Measurements from ENCODE around the gene HTT. TPM values are rescaled to one million over a fixed set of nuclear protein-coding genes. Genes with fewer than 3 reads are reported as not detected.

Gene HTT
- total and polyA plus RNA-seq, 4 donors: 8.6 to 39.8 (median 16.4) TPM

DNA sequence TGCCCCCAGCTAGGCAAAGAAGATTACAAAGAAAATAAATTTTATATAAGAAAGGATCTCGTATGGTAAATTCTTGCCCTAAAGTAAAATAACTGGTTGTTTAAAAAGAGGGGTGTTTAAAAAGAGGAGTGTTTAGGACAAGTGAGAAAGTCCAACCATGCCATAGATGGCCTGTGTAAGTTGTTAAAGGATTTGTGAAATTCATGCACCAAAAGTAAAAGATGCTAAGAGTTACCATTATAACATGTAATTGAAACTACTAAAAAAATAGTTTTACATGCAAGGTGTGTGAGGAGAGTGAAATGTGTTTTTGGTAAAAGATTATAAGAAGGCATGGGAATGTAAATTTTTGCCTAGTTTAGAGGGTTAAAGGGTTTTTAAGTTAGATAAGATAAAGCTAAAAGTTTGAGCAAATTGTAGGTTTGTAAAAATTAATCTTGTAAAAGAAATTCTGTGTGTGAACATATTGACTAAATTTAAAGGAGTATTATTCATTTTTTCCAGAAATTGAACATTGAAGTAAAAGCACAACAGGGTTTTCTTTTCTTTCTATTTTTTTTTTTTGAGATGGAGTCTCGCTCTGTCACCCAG lies 20.2 kb upstream of the HTT start:
- Histone ChIP-seq H3K9ac (ENCODE audit: low read depth in 1 of 2, low read length in 2 of 2) (no peak overlapping the region), H3K27me3 (ENCODE audit: control insufficient read depth in 4 of 4, insufficient read depth in 4 of 4, low read length in 3 of 4) (no peaks in the 10 kb centered on the region), H3K9me3 (ENCODE audit: control insufficient read depth in 4 of 4, low read length in 3 of 4) (no peaks in the 10 kb centered on the region), H3K4me1 (ENCODE audit: control insufficient read depth in 4 of 4, insufficient read depth in 4 of 4, low read length in 3 of 4) (no peaks in the 10 kb centered on the region), H3K36me3 (ENCODE audit: control insufficient read depth in 4 of 4, insufficient read depth in 3 of 4, low read depth in 1 of 4, low read length in 3 of 4) (no peaks in the 10 kb centered on the region), H3K4me3 (ENCODE audit: low read depth in 1 of 3, low read length in 3 of 3) (no peak overlapping the region), H3K27ac (ENCODE audit: low read depth in 1 of 2, low read length in 2 of 2) (no peak overlapping the region)
- no peak for DNase-seq (ENCODE audit: low spot score)
- WGBS: 94% methylated on average over 2 of the region's 2 CpGs
- TF ChIP-seq, protein P1, sequence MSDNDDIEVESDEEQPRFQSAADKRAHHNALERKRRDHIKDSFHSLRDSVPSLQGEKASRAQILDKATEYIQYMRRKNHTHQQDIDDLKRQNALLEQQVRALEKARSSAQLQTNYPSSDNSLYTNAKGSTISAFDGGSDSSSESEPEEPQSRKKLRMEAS (IDR thresholded peaks at IDR 0.05): no peak
- TF ChIP-seq FOXA1 (IDR thresholded peaks at IDR 0.05) (no peak), RAD21 (IDR thresholded peaks at IDR 0.05) (no peak), SP1 (IDR thresholded peaks at IDR 0.05) (no peak), REST (IDR thresholded peaks at IDR 0.05) (no peak), FOXA2 (IDR thresholded peaks at IDR 0.05) (no peak), ATF3 (IDR thresholded peaks at IDR 0.05) (no peak), GABPA (IDR thresholded peaks at IDR 0.05 in 1 of 2, conservative IDR thresholded peaks at IDR 0.05 in 1 of 2) (no peak), RXRA (IDR thresholded peaks at IDR 0.05) (no peak), NR2F2 (IDR thresholded peaks at IDR 0.05) (no peak)
- TF ChIP-seq, protein P2, sequence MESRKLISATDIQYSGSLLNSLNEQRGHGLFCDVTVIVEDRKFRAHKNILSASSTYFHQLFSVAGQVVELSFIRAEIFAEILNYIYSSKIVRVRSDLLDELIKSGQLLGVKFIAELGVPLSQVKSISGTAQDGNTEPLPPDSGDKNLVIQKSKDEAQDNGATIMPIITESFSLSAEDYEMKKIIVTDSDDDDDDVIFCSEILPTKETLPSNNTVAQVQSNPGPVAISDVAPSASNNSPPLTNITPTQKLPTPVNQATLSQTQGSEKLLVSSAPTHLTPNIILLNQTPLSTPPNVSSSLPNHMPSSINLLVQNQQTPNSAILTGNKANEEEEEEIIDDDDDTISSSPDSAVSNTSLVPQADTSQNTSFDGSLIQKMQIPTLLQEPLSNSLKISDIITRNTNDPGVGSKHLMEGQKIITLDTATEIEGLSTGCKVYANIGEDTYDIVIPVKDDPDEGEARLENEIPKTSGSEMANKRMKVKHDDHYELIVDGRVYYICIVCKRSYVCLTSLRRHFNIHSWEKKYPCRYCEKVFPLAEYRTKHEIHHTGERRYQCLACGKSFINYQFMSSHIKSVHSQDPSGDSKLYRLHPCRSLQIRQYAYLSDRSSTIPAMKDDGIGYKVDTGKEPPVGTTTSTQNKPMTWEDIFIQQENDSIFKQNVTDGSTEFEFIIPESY (IDR thresholded peaks at IDR 0.05): no peak
- TF ChIP-seq, protein P3, sequence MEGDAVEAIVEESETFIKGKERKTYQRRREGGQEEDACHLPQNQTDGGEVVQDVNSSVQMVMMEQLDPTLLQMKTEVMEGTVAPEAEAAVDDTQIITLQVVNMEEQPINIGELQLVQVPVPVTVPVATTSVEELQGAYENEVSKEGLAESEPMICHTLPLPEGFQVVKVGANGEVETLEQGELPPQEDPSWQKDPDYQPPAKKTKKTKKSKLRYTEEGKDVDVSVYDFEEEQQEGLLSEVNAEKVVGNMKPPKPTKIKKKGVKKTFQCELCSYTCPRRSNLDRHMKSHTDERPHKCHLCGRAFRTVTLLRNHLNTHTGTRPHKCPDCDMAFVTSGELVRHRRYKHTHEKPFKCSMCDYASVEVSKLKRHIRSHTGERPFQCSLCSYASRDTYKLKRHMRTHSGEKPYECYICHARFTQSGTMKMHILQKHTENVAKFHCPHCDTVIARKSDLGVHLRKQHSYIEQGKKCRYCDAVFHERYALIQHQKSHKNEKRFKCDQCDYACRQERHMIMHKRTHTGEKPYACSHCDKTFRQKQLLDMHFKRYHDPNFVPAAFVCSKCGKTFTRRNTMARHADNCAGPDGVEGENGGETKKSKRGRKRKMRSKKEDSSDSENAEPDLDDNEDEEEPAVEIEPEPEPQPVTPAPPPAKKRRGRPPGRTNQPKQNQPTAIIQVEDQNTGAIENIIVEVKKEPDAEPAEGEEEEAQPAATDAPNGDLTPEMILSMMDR (IDR thresholded peaks at IDR 0.05; ENCODE audit: low read depth, low read length, missing input control): no peak

GRCh38 chr4:3059943-3060342 lies 14.5 kb upstream of the HTT start:
- Histone ChIP-seq H3K4me1 (ENCODE audit: control insufficient read depth in 4 of 4, insufficient read depth in 4 of 4, low read length in 3 of 4) (no peaks in the 10 kb centered on the region), H3K9me3 (ENCODE audit: control insufficient read depth in 4 of 4, low read length in 3 of 4) (no peaks in the 10 kb centered on the region), H3K4me3 (ENCODE audit: low read depth in 1 of 3, low read length in 3 of 3) (no peak overlapping the region), H3K27me3 (ENCODE audit: control insufficient read depth in 4 of 4, insufficient read depth in 4 of 4, low read length in 3 of 4) (no peaks in the 10 kb centered on the region), H3K27ac (ENCODE audit: low read depth in 1 of 2, low read length in 2 of 2) (no peak overlapping the region), H3K36me3 (ENCODE audit: control insufficient read depth in 4 of 4, insufficient read depth in 3 of 4, low read depth in 1 of 4, low read length in 3 of 4) (no peaks in the 10 kb centered on the region), H3K9ac (ENCODE audit: low read depth in 1 of 2, low read length in 2 of 2) (no peak overlapping the region)
- WGBS: 85% methylated on average over 6 of the region's 6 CpGs
- DNase-seq (ENCODE audit: low spot score): no peak
- no peak for TF ChIP-seq EGR1 (IDR thresholded peaks at IDR 0.05; ENCODE audit: low read depth in 2 of 2)
- TF ChIP-seq NR2F2 (IDR thresholded peaks at IDR 0.05): no peak
- no peak for TF ChIP-seq RXRA (IDR thresholded peaks at IDR 0.05)
- no peak for TF ChIP-seq RAD21 (IDR thresholded peaks at IDR 0.05)
- no peak for TF ChIP-seq HNF4A (conservative IDR thresholded peaks at IDR 0.05)
- no peak for TF ChIP-seq FOXA1 (IDR thresholded peaks at IDR 0.05)
- no peak for TF ChIP-seq HNF4G (IDR thresholded peaks at IDR 0.05)
- no peak for TF ChIP-seq SP1 (IDR thresholded peaks at IDR 0.05)
- no peak for TF ChIP-seq REST (IDR thresholded peaks at IDR 0.05)
- no peak for TF ChIP-seq YY1 (IDR thresholded peaks at IDR 0.05)
- TF ChIP-seq, protein P3 (IDR thresholded peaks at IDR 0.05; ENCODE audit: low read depth, low read length, missing input control): no peak
- no peak for TF ChIP-seq FOXA2 (IDR thresholded peaks at IDR 0.05)
